H1 (cell line): ENCODE measurements around the gene ANXA4. TPM values are rescaled to one million over a fixed set of nuclear protein-coding genes. Genes with fewer than 3 reads are reported as not detected.

Experiments
- CTCF ChIA-PET: fragments of 300-600 bp; sonication (Branson Sonifier 250); formaldehyde crosslinking; loops from one replicate; lab custom pipeline; 2021; ENCODE audit not compliant: partially characterized antibody; lab: Charles Lee
- POLR2A ChIA-PET: fragments of 300-600 bp; sonication (Branson Sonifier 250); formaldehyde crosslinking; loops from one replicate; lab custom pipeline; 2021; ENCODE audit warnings: inconsistent platforms; ENCODE audit not compliant: partially characterized antibody; lab: Charles Lee
- DNase-seq, 2 experiments: peaks; one replicate each; pipeline versions ENCODE4 v3.0.0 to v3.0.0-alpha.2; 2010 to 2022; ENCODE audit warnings: low spot score in 2 of 2, low read depth in 1 of 2, mixed read lengths in 1 of 2
- FAIRE-seq: peaks from 2 replicates; lab custom pipeline; 2011; peaks lifted over from hg19 to GRCh38; lab: Jason Lieb, UNC
- H2AFZ ChIP-seq: 2 replicates; pipeline ENCODE4 v1.8.1; 2012; ENCODE audit warnings: low read length, inconsistent platforms
- H2AK5ac ChIP-seq: 2 replicates; pipeline ENCODE4 v1.6.1; 2013; ENCODE audit warnings: low read depth, low read length
- H2BK120ac ChIP-seq: replicated peaks from 2 replicates; pipeline ENCODE3; 2013; ENCODE audit warnings: low read depth, low read length, inconsistent platforms
- H2BK12ac ChIP-seq: 2 replicates; pipeline ENCODE4 v1.6.1; 2013; ENCODE audit warnings: low read depth, low read length
- H2BK15ac ChIP-seq: 2 replicates; pipeline ENCODE4 v1.6.1; 2013; ENCODE audit warnings: low read length
- H2BK20ac ChIP-seq: 2 replicates; pipeline ENCODE4 v1.6.1; 2013; ENCODE audit warnings: low read length
- H2BK5ac ChIP-seq: 2 replicates; pipeline ENCODE4 v1.6.1; 2013; ENCODE audit warnings: low read depth, low read length
- H3K14ac ChIP-seq: 2 replicates; pipeline ENCODE4 v1.6.1; 2013; ENCODE audit warnings: inconsistent platforms; ENCODE audit not compliant: insufficient read length
- H3K18ac ChIP-seq: 2 replicates; pipeline ENCODE4 v1.6.1; 2013; ENCODE audit warnings: low read length; ENCODE audit errors: extremely low read depth
- H3K23ac ChIP-seq: 2 replicates; pipeline ENCODE4 v1.6.1; 2013; ENCODE audit warnings: inconsistent platforms; ENCODE audit not compliant: insufficient read length
- H3K23me2 ChIP-seq: 2 replicates; pipeline ENCODE4 v1.6.1; 2013; ENCODE audit warnings: low read depth, low read length
- H3K27ac ChIP-seq: 2 replicates; pipeline ENCODE4 v1.6.1; 2011; ENCODE audit warnings: low read depth, low read length, inconsistent platforms
- H3K27me3 ChIP-seq, 4 experiments: replicated peaks in 1 of 4; 1 replicate in 1 of 4; 2 replicates in 3 of 4; pipeline versions ENCODE4 v1.6.1 to v1.8.1; 2011 to 2013; ENCODE audit warnings: low read length in 3 of 4, mild to moderate bottlenecking in 3 of 4, inconsistent platforms in 2 of 4, mixed read lengths in 2 of 4, moderate library complexity in 1 of 4; ENCODE audit not compliant: control insufficient read depth in 3 of 4, insufficient read depth in 3 of 4; ENCODE audit errors: extremely low read depth in 1 of 4
- H3K36me3 ChIP-seq, 4 experiments: 2 replicates each; pipeline versions ENCODE4 v1.6.1 to v1.8.1; 2011 to 2013; ENCODE audit warnings: mild to moderate bottlenecking in 4 of 4, low read length in 3 of 4, moderate library complexity in 2 of 4, control low read depth in 1 of 4, inconsistent platforms in 1 of 4; ENCODE audit not compliant: insufficient read depth in 4 of 4, control insufficient read depth in 2 of 4
- H3K4ac ChIP-seq: replicated peaks from 2 replicates; pipeline ENCODE3; 2013; ENCODE audit warnings: low read length, low read depth, mixed read lengths, inconsistent platforms; ENCODE audit not compliant: insufficient read length
- H3K4me1 ChIP-seq, 4 experiments: replicated peaks in 1 of 4; 1 replicate in 1 of 4; 2 replicates in 3 of 4; pipeline versions ENCODE4 v1.6.1 to v1.8.1; 2011 to 2013; ENCODE audit warnings: low read length in 3 of 4, inconsistent platforms in 2 of 4, mixed read lengths in 1 of 4; ENCODE audit not compliant: insufficient read depth in 4 of 4, control insufficient read depth in 3 of 4
- H3K4me2 ChIP-seq, 2 experiments: 2 replicates each; pipeline versions ENCODE4 v1.6.1 to v1.8.1; 2011 to 2013; ENCODE audit warnings: low read depth in 2 of 2, low read length in 2 of 2, control low read depth in 1 of 2, inconsistent platforms in 1 of 2, mild to moderate bottlenecking in 1 of 2; ENCODE audit not compliant: insufficient read depth in 1 of 2
- H3K4me3 ChIP-seq, 4 experiments: fragments of 200-600, 300-600 bp in 1 of 4; sonication (generic), shearing (Covaris generic), sonication (Bioruptor Twin) in 1 of 4; 2 replicates each; pipeline versions ENCODE4 v1.5.1 to v1.8.1; 2011 to 2016; ENCODE audit warnings: low read length in 4 of 4, low read depth in 3 of 4, control low read depth in 2 of 4, inconsistent platforms in 2 of 4, mild to moderate bottlenecking in 2 of 4, mixed read lengths in 1 of 4, moderate library complexity in 1 of 4; ENCODE audit not compliant: insufficient read depth in 2 of 4; ENCODE audit errors: extremely low read depth in 1 of 4
- H3K56ac ChIP-seq: replicated peaks from 2 replicates; pipeline ENCODE3; 2013; ENCODE audit warnings: low read depth, mild to moderate bottlenecking, mixed read lengths, low read length, inconsistent platforms; ENCODE audit not compliant: insufficient read length
- H3K79me1 ChIP-seq: 2 replicates; pipeline ENCODE4 v1.6.1; 2013; ENCODE audit warnings: low read depth, low read length, control low read depth
- H3K79me2 ChIP-seq, 2 experiments: 2 replicates each; pipeline versions ENCODE4 v1.6.1 to v1.8.1; 2012 to 2013; ENCODE audit warnings: low read length in 2 of 2, mild to moderate bottlenecking in 2 of 2, inconsistent platforms in 1 of 2; ENCODE audit not compliant: insufficient read depth in 2 of 2, control insufficient read depth in 1 of 2
- H3K9ac ChIP-seq, 4 experiments: replicated peaks in 1 of 4; 1 replicate in 1 of 4; 2 replicates in 3 of 4; pipeline versions ENCODE4 v1.6.1 to v1.8.1; 2011 to 2013; ENCODE audit warnings: low read depth in 3 of 4, low read length in 3 of 4, control low read depth in 2 of 4, mild to moderate bottlenecking in 2 of 4, moderate library complexity in 2 of 4, inconsistent platforms in 1 of 4; ENCODE audit errors: extremely low read depth in 1 of 4
- H3K9me3 ChIP-seq, 2 experiments: 2 replicates each; pipeline versions ENCODE4 v1.6.1 to v1.8.1; 2012 to 2013; ENCODE audit warnings: mild to moderate bottlenecking in 2 of 2, moderate library complexity in 2 of 2, control low read depth in 1 of 2, inconsistent platforms in 1 of 2, low read depth in 1 of 2, low read length in 1 of 2, mixed read lengths in 1 of 2; ENCODE audit not compliant: insufficient read depth in 2 of 2
- H4K20me1 ChIP-seq, 2 experiments: replicated peaks in 1 of 2; 2 replicates each; pipeline versions ENCODE3 to v1.8.1; 2011 to 2013; ENCODE audit warnings: inconsistent platforms in 2 of 2, low read length in 2 of 2, mild to moderate bottlenecking in 1 of 2; ENCODE audit not compliant: insufficient read depth in 2 of 2, control insufficient read depth in 1 of 2
- H4K5ac ChIP-seq: 2 replicates; pipeline ENCODE4 v1.6.1; 2013; ENCODE audit warnings: low read length, low read depth, mixed read lengths, inconsistent platforms; ENCODE audit not compliant: insufficient read length
- H4K8ac ChIP-seq: 2 replicates; pipeline ENCODE4 v1.8.0; 2013; ENCODE audit warnings: mild to moderate bottlenecking, moderate library complexity, low read length, inconsistent platforms; ENCODE audit not compliant: insufficient read depth; ENCODE audit errors: extremely low read depth
- H4K91ac ChIP-seq: replicated peaks from 2 replicates; pipeline ENCODE3; 2013; ENCODE audit warnings: low read length, mixed read lengths, inconsistent platforms; ENCODE audit not compliant: insufficient read length
- CTBP2 ChIP-seq: IDR thresholded peaks from 2 replicates; pipeline ENCODE4 v1.7.0; 2011; ENCODE audit warnings: borderline replicate concordance, mild to moderate bottlenecking, moderate library complexity, mixed read lengths, low read length; ENCODE audit not compliant: insufficient read depth, insufficient read length
- E2F6 ChIP-seq: IDR thresholded peaks from 2 replicates; pipeline ENCODE4 v1.6.1; 2012; ENCODE audit warnings: inconsistent platforms
- HDAC2 ChIP-seq, 2 experiments: fragments of 300-600 bp in 1 of 2; sonication (generic) in 1 of 2; IDR thresholded peaks; 2 replicates each; pipeline ENCODE4 v1.6.1; 2011 to 2012; ENCODE audit warnings: low read depth in 2 of 2, low read length in 2 of 2, mild to moderate bottlenecking in 2 of 2, moderate library complexity in 2 of 2, borderline replicate concordance in 1 of 2, inconsistent platforms in 1 of 2
- SIN3A ChIP-seq, 2 experiments: IDR thresholded peaks in 1 of 2; conservative IDR thresholded peaks in 1 of 2; 2 replicates each; pipeline ENCODE4 v1.6.1; 2011 to 2012; ENCODE audit warnings: low read length in 2 of 2, improper control_type of control experiment in 1 of 2, low read depth in 1 of 2, mild to moderate bottlenecking in 1 of 2
- WGBS, 2 experiments: shearing (Covaris generic) in 1 of 2; methylation state at CpG; one replicate each; pipeline versions ENCODE4 v1.1.6 to v1.1.7; 2013 to 2015; ENCODE audit warnings: low lambda C conversion rate in 2 of 2, mixed read lengths in 2 of 2, inconsistent platforms in 1 of 2, low coverage in 1 of 2, missing lambda C conversion rate in 1 of 2; ENCODE audit not compliant: insufficient replicate concordance in 2 of 2, insufficient coverage in 1 of 2, insufficient read length in 1 of 2; ENCODE audit errors: extremely low coverage in 1 of 2, missing lambda C conversion rate in 1 of 2; 5-methylcytosine and 5-hydroxymethylcytosine counted together
- polyA plus RNA-seq, 7 experiments: library from polyadenylated mRNA; depleted of rRNA in 3 of 7; stranded (reverse) in 5 of 7; unstranded in 2 of 7; fragments of >200 nt in 5 of 7; fragments of 200-250 nt in 2 of 7; gene quantifications; 1 replicate in 5 of 7; 2 replicates in 1 of 7; 4 replicates in 1 of 7; pipeline versions ENCODE4 v1.2.1 to v1.2.3, GENCODE V29; 2011 to 2013; ENCODE audit warnings: missing spikeins in 2 of 7, mixed read lengths in 2 of 7
- total RNA-seq: library from RNA; stranded (reverse); fragmentation: NEBNext Ultra II Directional; extraction: Animal tissue kit (Norgen Biotek cat#: 25700); gene quantifications from 2 replicates; pipeline ENCODE4 v1.2.1, GENCODE V29; 2021

ANXA4 gene
- total and polyA plus RNA-seq, 2 of the 8 experiments (the other 6 are each of a cell fraction or from before 2014, with no cell fraction given), result 9.4 to 17.6 TPM

DNA sequence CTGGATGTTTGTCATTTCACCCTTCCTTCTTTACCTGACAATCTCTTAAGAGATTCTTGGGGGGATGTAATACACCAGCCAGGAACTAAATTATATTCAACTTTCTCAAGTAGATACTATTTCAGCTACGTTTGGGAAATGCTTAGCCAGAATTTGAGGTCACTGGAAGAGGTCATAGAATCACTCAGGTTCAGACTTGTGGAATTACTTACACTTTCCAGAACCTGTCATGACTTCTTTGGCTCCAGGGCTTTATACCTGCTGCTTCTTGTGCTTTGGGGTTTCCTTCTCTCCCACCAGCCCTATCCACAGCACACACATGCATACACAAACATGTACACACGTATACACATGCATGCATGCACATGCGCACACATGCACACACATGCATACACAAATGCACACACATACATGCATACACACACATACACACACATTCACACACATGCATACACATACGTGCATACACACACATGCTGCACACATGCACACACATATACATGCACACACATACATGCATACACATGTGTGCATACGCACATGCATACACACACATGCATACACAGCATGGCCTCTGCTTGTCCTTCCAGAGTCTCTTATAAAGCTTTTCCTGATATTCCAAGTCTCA lies 23.5 kb upstream of the ANXA4 start:
- no peak overlapping the region for H2AFZ ChIP-seq
- H3K23me2 ChIP-seq, result peaks cover 3% of the 10 kb centered on the region; the same call in 1 of the 2 replicates
- POLR2A ChIA-PET, result interaction anchor here (1.1 to 2.3 kb wide), 2 partner anchors 75 to 79 kb away, joined by 3 to 5 read pairs; partner anchors contain the start of gene AAK1
- H3K56ac ChIP-seq, result peak overlapping the region; percentile 38
- peaks cover 13 to 28% (median 20%) of the 10 kb centered on the region in 4 experiments; a peak in 6 of 7 replicates for H3K4me1 ChIP-seq
- peak overlapping the region; percentile 36 for H2BK20ac ChIP-seq
- H2BK120ac ChIP-seq, result peak overlapping the region; percentile 93
- H3K4ac ChIP-seq, result peak overlapping the region; percentile 98
- H3K4me2 ChIP-seq, result peak overlapping the region; percentile 68 to 72
- FAIRE-seq (no peak), DNase-seq (no peak)
- H2AK5ac ChIP-seq, result peak overlapping the region; percentile 99
- H2BK12ac ChIP-seq, result peak overlapping the region; percentile 98
- H2BK5ac ChIP-seq, result peak overlapping the region; percentile 92
- H4K20me1 ChIP-seq, result peaks cover 0 to 2% of the 10 kb centered on the region in 2 experiments
- peak overlapping the region; percentile 5; the same call in 1 of the 2 replicates for H3K27ac ChIP-seq
- H4K8ac ChIP-seq, result no peak overlapping the region
- no peaks in the 10 kb centered on the region for H3K9me3 ChIP-seq
- peak overlapping the region; percentile 89 for H3K23ac ChIP-seq
- H3K14ac ChIP-seq, result peak overlapping the region; percentile 90
- 46% methylated on average over 5 of the region's 5 CpGs; no CpG with 5 or more reads in 1 of the 2 experiments for WGBS, 2 experiments
- H3K79me1 ChIP-seq, result no peaks in the 10 kb centered on the region
- peak overlapping the region; percentile 80 for H4K5ac ChIP-seq
- H3K18ac ChIP-seq, result peak overlapping the region; percentile 53
- no peaks in the 10 kb centered on the region for H3K36me3 ChIP-seq
- no peaks in the 10 kb centered on the region for H3K27me3 ChIP-seq
- peak overlapping the region in 1 of 4 experiments; percentile 31; a peak in 2 of 8 replicates for H3K4me3 ChIP-seq
- H3K79me2 ChIP-seq, result 0 out of 4 replicates have a peak, but pooled peaks cover 0 to 2% of the 10 kb centered on the region in 2 experiments
- H4K91ac ChIP-seq, result peak overlapping the region; percentile 99
- H3K9ac ChIP-seq, result no peak overlapping the region
- peak; percentile 13 for TF ChIP-seq CTBP2
- TF ChIP-seq E2F6, result no peak
- TF ChIP-seq HDAC2 (IDR thresholded peaks at IDR 0.05; ENCODE audit: borderline replicate concordance in 1 of 2, low read depth in 2 of 2, low read length in 2 of 2), result 0 out of 4 replicates have a peak, but pooled peaks of 1 of the 2 experiments have one; percentile 23
- 0 out of 4 replicates have a peak, but pooled peaks of 1 of the 2 experiments have one; percentile 4 for TF ChIP-seq SIN3A (conservative IDR thresholded peaks at IDR 0.05 in 1 of 2, IDR thresholded peaks at IDR 0.05 in 1 of 2; ENCODE audit: low read depth in 1 of 2, low read length in 2 of 2)
- peak overlapping the region; percentile 73 for H2BK15ac ChIP-seq
- CTCF ChIA-PET, result interaction anchor here (0.7 to 10.2 kb wide), 7 partner anchors 14 to 358 kb away, joined by 3 to 128 read pairs (median 3); no protein-coding TSS in a partner anchor
